Measurements from ENCODE around the gene CXCL12.

Gene CXCL12

DNA sequence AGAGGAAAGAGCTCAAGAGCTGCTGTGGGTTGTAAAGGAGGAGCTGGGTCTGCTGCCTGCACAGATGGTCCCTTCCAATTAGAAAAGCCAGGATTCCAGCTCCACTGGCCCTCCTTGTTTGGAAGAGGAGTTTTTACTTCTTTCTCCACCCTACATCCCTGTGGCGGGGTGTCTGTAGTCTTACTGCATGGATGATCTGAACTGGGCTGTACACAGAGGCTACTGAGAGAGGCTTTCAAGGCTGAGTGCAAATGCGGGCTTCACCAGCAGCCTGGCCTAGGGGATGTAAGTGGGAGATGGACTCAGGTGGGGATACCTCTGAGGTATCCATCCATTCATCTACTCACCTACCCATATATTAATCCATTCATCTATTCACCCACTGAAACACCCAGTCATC lies 7.1 kb upstream of the CXCL12 start:
- H3K4me3 ChIP-seq (ENCODE audit: low read length): no peak overlapping the region
- TF ChIP-seq, protein P1, sequence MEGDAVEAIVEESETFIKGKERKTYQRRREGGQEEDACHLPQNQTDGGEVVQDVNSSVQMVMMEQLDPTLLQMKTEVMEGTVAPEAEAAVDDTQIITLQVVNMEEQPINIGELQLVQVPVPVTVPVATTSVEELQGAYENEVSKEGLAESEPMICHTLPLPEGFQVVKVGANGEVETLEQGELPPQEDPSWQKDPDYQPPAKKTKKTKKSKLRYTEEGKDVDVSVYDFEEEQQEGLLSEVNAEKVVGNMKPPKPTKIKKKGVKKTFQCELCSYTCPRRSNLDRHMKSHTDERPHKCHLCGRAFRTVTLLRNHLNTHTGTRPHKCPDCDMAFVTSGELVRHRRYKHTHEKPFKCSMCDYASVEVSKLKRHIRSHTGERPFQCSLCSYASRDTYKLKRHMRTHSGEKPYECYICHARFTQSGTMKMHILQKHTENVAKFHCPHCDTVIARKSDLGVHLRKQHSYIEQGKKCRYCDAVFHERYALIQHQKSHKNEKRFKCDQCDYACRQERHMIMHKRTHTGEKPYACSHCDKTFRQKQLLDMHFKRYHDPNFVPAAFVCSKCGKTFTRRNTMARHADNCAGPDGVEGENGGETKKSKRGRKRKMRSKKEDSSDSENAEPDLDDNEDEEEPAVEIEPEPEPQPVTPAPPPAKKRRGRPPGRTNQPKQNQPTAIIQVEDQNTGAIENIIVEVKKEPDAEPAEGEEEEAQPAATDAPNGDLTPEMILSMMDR (IDR thresholded peaks at IDR 0.05; ENCODE audit: insufficient read depth, low read depth, low read length, missing control alignments): no peak
- DNase-seq (ENCODE audit: low read depth): no peak

- TF ChIP-seq, protein P1 (IDR thresholded peaks at IDR 0.05; ENCODE audit: insufficient read depth, low read depth, low read length, missing control alignments): no peak
- no peak for DNase-seq (ENCODE audit: low read depth)
- H3K4me3 ChIP-seq (ENCODE audit: low read length): no peak overlapping the region
Measured at GRCh38 chr10:44390585-44391072, 5.7 kb upstream of the CXCL12 start.

DNA sequence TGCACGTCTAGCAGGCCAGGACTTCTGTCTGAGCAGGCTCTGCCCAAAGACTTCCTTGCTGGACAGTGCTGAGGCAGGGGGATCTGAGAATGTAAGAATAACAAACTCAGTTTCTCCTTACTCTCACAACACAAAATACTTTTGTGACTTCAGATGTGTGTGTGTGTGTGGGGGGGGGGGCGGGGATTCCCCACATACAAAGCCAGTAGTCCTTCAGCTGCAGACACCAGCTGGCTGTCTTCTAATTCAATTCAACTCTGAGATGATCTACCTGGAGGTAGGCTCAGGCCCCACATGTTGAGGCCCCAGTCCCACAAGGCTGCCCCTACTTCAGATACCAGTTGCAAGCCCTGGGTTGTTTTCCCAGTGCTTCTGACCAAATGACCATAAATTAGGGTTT lies 4.7 kb upstream of the CXCL12 start:
- H3K4me3 ChIP-seq (ENCODE audit: low read length): no peak overlapping the region
- no peak for DNase-seq (ENCODE audit: low read depth)
- TF ChIP-seq, protein P1 (IDR thresholded peaks at IDR 0.05; ENCODE audit: insufficient read depth, low read depth, low read length, missing control alignments): no peak

DNA sequence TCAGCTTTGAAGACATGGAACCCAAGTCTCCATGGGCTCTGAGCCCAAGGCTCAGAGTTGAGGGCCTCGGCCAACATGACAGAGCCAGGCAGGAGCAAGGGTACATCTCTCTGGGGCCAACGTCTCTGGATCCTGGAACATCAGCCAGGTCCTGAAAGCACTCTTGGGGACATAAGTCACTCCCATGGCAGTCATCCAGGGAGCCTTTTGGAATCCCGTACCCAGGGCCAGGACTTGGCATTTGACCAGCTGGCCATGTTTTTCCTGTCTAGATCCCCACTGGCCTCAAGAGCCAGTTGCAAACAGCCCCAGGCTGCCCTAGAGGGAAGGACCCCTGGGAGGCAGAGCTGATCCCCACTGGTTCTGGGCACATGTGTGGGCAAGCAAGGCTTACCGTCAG lies 4.3 kb upstream of the CXCL12 start:
- DNase-seq (ENCODE audit: low read depth): no peak
- TF ChIP-seq, protein P1 (IDR thresholded peaks at IDR 0.05; ENCODE audit: insufficient read depth, low read depth, low read length, missing control alignments): no peak
- H3K4me3 ChIP-seq (ENCODE audit: low read length): no peak overlapping the region

DNA sequence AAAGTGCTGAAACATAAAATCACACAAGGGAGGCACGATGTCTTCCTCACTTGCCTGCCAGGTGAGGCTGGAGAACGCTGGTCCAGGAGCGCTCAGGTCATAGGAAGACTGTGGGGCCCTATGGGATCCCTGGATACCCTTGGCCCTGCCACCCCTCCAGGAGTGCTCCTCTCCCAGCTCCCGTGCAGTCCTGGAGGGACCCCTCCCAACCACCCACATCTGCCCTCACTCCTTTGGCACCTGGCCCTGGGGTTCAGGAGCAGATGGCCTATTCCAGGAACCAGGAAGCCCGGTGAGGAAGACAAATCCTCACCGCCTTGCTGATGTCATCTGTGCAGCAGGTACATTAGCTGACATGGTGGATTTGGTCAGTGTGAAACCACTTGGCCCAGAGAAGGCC lies 3.7 kb upstream of the CXCL12 start:
- no peak for DNase-seq (ENCODE audit: low read depth)
- no peak overlapping the region for H3K4me3 ChIP-seq (ENCODE audit: low read length)
- TF ChIP-seq, protein P1 (IDR thresholded peaks at IDR 0.05; ENCODE audit: insufficient read depth, low read depth, low read length, missing control alignments): no peak

DNA sequence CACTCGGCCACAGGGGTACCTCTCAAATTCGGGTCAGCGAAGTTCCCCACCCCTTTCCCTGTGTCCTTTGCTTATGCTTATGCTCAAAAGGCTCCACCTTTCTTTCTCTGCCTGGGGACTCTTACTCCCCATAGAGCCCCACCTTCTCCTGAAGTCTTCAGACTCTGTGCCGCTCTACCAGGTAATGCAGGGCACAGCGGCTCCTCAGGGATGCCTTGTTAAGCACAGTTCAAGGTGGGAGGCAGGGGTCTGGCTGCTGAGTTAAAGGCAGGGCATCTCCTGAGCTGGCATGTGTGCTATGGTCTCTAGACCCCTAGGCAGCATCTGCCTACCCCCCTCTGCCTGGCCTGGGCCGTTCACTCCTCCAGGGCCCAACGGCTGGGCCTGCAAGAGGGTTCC lies 3.0 kb upstream of the CXCL12 start:
- TF ChIP-seq, protein P1 (IDR thresholded peaks at IDR 0.05; ENCODE audit: insufficient read depth, low read depth, low read length, missing control alignments): no peak
- no peak for DNase-seq (ENCODE audit: low read depth)

DNA sequence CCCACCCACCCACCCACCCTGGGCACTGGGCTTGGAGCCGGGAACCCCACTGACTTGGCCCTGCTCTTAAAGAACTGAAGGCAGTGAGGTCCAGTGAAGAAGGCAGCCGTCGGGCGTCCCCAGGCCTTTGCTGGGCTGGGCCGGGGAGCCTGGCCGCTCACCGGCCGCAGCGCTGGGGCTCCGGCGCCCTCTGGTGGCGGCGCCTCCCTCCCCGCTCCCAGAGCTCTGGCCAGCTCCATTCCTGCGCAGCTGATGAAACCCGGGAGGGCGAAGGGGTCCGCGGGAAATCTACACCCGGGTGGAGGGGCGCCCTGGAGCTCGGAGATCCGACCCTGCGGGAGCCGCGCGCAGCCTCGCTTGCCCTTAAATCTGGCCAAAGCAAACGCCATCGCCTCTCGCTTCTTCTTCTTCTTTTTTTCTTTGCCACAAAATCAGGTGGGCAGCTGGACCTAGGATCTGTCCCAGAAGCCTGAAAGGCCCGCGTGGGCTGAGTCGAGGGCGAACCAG lies 1.7 kb upstream of the CXCL12 start:
- TF ChIP-seq, protein P1 (IDR thresholded peaks at IDR 0.05; ENCODE audit: insufficient read depth, low read depth, low read length, missing control alignments): peak; percentile 31
- peak; percentile 34 for DNase-seq (ENCODE audit: low read depth)
- no peak overlapping the region for H3K4me3 ChIP-seq (ENCODE audit: low read length)

More for the DNA sequence above, 3.0 kb upstream of the CXCL12 start:
- H3K4me3 ChIP-seq (ENCODE audit: low read length): no peak overlapping the region
